Measurements from ENCODE around the gene CERS6. TPM values are rescaled to one million over a fixed set of nuclear protein-coding genes. Genes with fewer than 3 reads are reported as not detected.
"Not testable (repeated sequence)": the region's sequence is repeated elsewhere in the genome, so short reads cannot be mapped to it uniquely, and the experiment has no call there.

Gene CERS6
- total RNA-seq, 1 donor, result 16.0 TPM

GRCh38 chr2:168652997-168653921, 197.2 kb downstream of the CERS6 start:
- DNase-seq (ENCODE audit: low read depth), result no peak
- no peak for TF ChIP-seq CTCF (IDR thresholded peaks at IDR 0.05; ENCODE audit: insufficient read depth, low read depth, low read length)
- H3K4me3 ChIP-seq (ENCODE audit: low read depth, low read length), result no peak overlapping the region

GRCh38 chr2:168654705-168655104, 198.6 kb downstream of the CERS6 start:
- DNase-seq (ENCODE audit: low read depth), result no peak
- no peak overlapping the region for H3K4me3 ChIP-seq (ENCODE audit: low read depth, low read length)
- no peak for TF ChIP-seq CTCF (IDR thresholded peaks at IDR 0.05; ENCODE audit: insufficient read depth, low read depth, low read length)

GRCh38 chr2:168655207-168655606, 199.1 kb downstream of the CERS6 start:
- DNase-seq (ENCODE audit: low read depth), result no peak

GRCh38 chr2:168657378-168657777, 201.3 kb downstream of the CERS6 start:
- not testable (repeated sequence) for DNase-seq (ENCODE audit: low read depth); H3K4me3 ChIP-seq (ENCODE audit: low read depth, low read length)

More at GRCh38 chr2:168655207-168655606, 199.1 kb downstream of the CERS6 start:
- H3K4me3 ChIP-seq (ENCODE audit: low read depth, low read length), result no peak overlapping the region
- no peak for TF ChIP-seq CTCF (IDR thresholded peaks at IDR 0.05; ENCODE audit: insufficient read depth, low read depth, low read length)

- TF ChIP-seq CTCF (IDR thresholded peaks at IDR 0.05; ENCODE audit: insufficient read depth, low read depth, low read length), result no peak
- no peak overlapping the region for H3K4me3 ChIP-seq (ENCODE audit: low read depth, low read length)
- DNase-seq (ENCODE audit: low read depth), result no peak
Observed at GRCh38 chr2:168658706-168659105, 202.6 kb downstream of the CERS6 start.

GRCh38 chr2:168660870-168661862, 205.1 kb downstream of the CERS6 start:
- TF ChIP-seq CTCF (IDR thresholded peaks at IDR 0.05; ENCODE audit: insufficient read depth, low read depth, low read length), result no peak
- DNase-seq (ENCODE audit: low read depth), result no peak
- no peak overlapping the region for H3K4me3 ChIP-seq (ENCODE audit: low read depth, low read length)

GRCh38 chr2:168661863-168662256, 205.8 kb downstream of the CERS6 start:
- TF ChIP-seq CTCF (IDR thresholded peaks at IDR 0.05; ENCODE audit: insufficient read depth, low read depth, low read length), result no peak
- H3K4me3 ChIP-seq (ENCODE audit: low read depth, low read length), result no peak overlapping the region

More at GRCh38 chr2:168661863-168662256, 205.8 kb downstream of the CERS6 start:
- DNase-seq (ENCODE audit: low read depth), result no peak
